ENCODE data around the gene IGFBPL1. TPM values are rescaled to one million over a fixed set of nuclear protein-coding genes. Genes with fewer than 3 reads are reported as not detected.

The IGFBPL1 gene
- total and polyA plus RNA-seq, 2 of the 13 experiments (the other 11 are each of a cell fraction or from before 2014, with no cell fraction given), result 0.24 TPM; not detected in 1

DNA sequence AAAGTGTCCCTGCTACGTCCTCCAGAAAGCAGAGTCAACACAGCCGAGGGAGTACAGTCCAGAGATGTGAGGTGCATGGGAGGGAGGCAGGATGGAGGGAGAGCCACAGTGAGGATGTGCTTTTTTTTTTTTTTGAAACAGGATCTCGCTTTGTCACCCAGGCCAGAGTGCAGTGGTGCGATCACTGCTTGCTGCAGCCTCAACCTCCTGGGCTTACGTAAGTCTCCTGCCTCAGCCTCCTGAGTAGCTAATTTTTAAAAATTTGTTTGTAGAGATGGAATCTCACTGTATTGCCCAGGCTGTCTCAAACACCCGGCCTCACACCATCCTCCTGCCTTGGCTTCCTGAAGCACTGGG, 65.0 kb downstream of the IGFBPL1 start (continued):
- TF ChIP-seq, protein P1, sequence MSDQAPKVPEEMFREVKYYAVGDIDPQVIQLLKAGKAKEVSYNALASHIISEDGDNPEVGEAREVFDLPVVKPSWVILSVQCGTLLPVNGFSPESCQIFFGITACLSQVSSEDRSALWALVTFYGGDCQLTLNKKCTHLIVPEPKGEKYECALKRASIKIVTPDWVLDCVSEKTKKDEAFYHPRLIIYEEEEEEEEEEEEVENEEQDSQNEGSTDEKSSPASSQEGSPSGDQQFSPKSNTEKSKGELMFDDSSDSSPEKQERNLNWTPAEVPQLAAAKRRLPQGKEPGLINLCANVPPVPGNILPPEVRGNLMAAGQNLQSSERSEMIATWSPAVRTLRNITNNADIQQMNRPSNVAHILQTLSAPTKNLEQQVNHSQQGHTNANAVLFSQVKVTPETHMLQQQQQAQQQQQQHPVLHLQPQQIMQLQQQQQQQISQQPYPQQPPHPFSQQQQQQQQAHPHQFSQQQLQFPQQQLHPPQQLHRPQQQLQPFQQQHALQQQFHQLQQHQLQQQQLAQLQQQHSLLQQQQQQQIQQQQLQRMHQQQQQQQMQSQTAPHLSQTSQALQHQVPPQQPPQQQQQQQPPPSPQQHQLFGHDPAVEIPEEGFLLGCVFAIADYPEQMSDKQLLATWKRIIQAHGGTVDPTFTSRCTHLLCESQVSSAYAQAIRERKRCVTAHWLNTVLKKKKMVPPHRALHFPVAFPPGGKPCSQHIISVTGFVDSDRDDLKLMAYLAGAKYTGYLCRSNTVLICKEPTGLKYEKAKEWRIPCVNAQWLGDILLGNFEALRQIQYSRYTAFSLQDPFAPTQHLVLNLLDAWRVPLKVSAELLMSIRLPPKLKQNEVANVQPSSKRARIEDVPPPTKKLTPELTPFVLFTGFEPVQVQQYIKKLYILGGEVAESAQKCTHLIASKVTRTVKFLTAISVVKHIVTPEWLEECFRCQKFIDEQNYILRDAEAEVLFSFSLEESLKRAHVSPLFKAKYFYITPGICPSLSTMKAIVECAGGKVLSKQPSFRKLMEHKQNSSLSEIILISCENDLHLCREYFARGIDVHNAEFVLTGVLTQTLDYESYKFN (CRISPR knock-in tag; conservative IDR thresholded peaks at IDR 0.05), result peak; percentile 47; the same call in 1 of the 2 replicates
- TF ChIP-seq NFRKB (IDR thresholded peaks at IDR 0.05) (no peak), DPF2 (CRISPR knock-in tag; IDR thresholded peaks at IDR 0.05; ENCODE audit: borderline replicate concordance, low read depth) (no peak), SIX4 (CRISPR knock-in tag; IDR thresholded peaks at IDR 0.05) (peak; percentile 46; the same call in 1 of the 2 replicates), ZNF777 (CRISPR knock-in tag; IDR thresholded peaks at IDR 0.05) (no peak), ZNF772 (CRISPR knock-in tag; IDR thresholded peaks at IDR 0.05) (no peak), ZSCAN12 (CRISPR knock-in tag; IDR thresholded peaks at IDR 0.05) (no peak), ZBTB33 (CRISPR knock-in tag; IDR thresholded peaks at IDR 0.05) (no peak), NFKBIZ (CRISPR knock-in tag; IDR thresholded peaks at IDR 0.05) (no peak), ZZZ3 (CRISPR knock-in tag; IDR thresholded peaks at IDR 0.05; ENCODE audit: borderline replicate concordance) (no peak), CEBPG (CRISPR knock-in tag; IDR thresholded peaks at IDR 0.05) (0 out of 2 replicates have a peak, but pooled peaks have one; percentile 38), ZNF121 (CRISPR knock-in tag; IDR thresholded peaks at IDR 0.05) (peak; percentile 92), NBN (conservative IDR thresholded peaks at IDR 0.05) (no peak), ATM (IDR thresholded peaks at IDR 0.05; ENCODE audit: borderline replicate concordance) (no peak), ASH2L (IDR thresholded peaks at IDR 0.05; ENCODE audit: insufficient read length, low read depth, low read length) (no peak)
- TF ChIP-seq, protein P2, sequence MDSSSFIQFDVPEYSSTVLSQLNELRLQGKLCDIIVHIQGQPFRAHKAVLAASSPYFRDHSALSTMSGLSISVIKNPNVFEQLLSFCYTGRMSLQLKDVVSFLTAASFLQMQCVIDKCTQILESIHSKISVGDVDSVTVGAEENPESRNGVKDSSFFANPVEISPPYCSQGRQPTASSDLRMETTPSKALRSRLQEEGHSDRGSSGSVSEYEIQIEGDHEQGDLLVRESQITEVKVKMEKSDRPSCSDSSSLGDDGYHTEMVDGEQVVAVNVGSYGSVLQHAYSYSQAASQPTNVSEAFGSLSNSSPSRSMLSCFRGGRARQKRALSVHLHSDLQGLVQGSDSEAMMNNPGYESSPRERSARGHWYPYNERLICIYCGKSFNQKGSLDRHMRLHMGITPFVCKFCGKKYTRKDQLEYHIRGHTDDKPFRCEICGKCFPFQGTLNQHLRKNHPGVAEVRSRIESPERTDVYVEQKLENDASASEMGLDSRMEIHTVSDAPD (CRISPR knock-in tag; IDR thresholded peaks at IDR 0.05), result no peak
- TF ChIP-seq, protein P3, sequence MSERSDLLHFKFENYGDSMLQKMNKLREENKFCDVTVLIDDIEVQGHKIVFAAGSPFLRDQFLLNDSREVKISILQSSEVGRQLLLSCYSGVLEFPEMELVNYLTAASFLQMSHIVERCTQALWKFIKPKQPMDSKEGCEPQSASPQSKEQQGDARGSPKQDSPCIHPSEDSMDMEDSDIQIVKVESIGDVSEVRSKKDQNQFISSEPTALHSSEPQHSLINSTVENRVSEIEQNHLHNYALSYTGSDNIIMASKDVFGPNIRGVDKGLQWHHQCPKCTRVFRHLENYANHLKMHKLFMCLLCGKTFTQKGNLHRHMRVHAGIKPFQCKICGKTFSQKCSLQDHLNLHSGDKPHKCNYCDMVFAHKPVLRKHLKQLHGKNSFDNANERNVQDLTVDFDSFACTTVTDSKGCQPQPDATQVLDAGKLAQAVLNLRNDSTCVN (CRISPR knock-in tag; IDR thresholded peaks at IDR 0.05; ENCODE audit: borderline replicate concordance), result peak; percentile 96
- TF ChIP-seq, protein P4, sequence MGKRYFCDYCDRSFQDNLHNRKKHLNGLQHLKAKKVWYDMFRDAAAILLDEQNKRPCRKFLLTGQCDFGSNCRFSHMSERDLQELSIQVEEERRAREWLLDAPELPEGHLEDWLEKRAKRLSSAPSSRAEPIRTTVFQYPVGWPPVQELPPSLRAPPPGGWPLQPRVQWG (CRISPR knock-in tag; IDR thresholded peaks at IDR 0.05; ENCODE audit: borderline replicate concordance, low read depth), result no peak
- TF ChIP-seq, protein P5, sequence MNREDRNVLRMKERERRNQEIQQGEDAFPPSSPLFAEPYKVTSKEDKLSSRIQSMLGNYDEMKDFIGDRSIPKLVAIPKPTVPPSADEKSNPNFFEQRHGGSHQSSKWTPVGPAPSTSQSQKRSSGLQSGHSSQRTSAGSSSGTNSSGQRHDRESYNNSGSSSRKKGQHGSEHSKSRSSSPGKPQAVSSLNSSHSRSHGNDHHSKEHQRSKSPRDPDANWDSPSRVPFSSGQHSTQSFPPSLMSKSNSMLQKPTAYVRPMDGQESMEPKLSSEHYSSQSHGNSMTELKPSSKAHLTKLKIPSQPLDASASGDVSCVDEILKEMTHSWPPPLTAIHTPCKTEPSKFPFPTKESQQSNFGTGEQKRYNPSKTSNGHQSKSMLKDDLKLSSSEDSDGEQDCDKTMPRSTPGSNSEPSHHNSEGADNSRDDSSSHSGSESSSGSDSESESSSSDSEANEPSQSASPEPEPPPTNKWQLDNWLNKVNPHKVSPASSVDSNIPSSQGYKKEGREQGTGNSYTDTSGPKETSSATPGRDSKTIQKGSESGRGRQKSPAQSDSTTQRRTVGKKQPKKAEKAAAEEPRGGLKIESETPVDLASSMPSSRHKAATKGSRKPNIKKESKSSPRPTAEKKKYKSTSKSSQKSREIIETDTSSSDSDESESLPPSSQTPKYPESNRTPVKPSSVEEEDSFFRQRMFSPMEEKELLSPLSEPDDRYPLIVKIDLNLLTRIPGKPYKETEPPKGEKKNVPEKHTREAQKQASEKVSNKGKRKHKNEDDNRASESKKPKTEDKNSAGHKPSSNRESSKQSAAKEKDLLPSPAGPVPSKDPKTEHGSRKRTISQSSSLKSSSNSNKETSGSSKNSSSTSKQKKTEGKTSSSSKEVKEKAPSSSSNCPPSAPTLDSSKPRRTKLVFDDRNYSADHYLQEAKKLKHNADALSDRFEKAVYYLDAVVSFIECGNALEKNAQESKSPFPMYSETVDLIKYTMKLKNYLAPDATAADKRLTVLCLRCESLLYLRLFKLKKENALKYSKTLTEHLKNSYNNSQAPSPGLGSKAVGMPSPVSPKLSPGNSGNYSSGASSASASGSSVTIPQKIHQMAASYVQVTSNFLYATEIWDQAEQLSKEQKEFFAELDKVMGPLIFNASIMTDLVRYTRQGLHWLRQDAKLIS (CRISPR knock-in tag; IDR thresholded peaks at IDR 0.05), result no peak

All from HepG2 (cell line).